ENCODE data around the gene RAB15. TPM values are rescaled to one million over a fixed set of nuclear protein-coding genes. Genes with fewer than 3 reads are reported as not detected.

Gene RAB15
- total RNA-seq = 11.4 and 13.3 TPM in 2 replicates

DNA sequence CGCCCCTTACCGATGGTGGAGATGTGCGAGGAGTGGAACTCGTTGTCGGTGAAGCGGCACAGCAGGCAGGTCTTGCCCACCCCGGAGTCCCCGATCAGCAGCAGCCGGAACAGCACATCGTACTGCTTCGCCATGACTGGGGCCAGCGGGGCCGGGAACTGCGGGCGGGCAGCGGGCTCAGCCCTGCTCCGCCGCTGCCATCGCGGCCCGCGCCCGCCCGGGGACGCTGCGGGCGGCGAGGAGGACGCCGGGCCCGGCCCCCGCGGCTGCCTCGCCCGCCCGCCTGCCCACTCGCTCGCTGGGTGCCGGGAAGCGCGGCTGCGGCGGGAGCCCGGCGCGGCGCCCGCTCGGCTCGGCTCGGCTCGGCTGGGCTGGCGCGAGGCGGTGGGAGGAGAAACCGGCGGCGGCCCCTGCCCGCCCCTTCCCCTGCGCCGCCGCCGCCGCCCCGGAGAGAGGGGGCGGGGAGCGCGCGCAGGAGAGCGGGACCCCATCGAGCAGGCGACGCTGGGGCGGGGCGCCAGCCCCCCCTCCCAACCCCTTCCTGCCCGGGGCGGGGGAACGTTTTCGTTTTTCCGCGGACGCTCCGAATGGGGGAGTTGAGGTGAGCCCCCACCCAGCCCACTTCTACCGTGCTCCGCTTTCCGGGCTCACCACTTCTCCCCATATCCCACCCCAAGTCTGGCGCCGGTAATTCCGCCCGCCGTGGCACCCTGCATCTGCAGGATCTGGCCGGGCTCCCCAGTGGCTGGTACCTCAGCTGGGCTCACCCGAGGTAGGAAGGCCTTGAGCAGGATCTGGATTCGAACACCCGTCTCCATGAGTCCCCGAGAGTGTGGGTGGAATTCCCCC, at the start of gene RAB15:
TSS of gene RAB15 (minus strand) at position 394 of the 849 bp plus-strand sequence. CDS start at position 134, 260 bp downstream.

DNA sequence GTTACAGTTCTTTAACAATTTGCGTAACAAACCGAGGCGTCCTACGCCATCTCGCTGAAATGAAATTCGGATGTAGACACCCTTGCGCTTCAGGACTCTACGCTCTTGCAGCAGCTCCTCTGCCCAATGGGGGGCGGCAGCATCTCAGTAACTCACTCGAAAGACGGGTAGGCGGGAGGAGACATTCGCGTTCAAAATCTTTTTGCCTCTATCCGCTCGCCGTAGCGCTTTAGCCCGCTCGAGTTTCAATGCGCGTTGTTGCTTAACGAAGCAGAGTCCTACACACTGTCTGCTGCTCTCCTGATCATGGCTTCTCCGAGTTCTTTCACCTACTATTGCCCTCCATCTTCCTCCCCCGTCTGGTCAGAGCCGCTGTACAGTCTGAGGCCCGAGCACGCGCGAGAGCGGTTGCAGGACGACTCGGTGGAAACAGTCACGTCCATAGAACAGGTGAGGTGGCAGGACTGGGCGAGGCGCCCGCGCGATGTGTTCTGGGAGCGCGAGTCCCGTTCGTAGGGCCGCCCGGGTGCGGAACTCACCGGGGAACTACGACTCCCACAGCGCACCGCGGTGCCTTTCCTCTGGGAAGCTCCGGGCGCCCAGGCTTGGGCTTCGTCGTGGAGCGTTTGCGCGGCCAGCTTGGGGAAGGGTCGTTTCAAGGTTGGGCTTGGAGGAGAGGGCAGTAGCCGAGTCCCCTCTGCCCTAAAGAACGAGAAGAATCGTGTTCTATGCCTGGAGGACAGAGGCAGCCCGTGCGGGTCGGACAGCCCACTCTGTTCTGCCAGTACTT, 14.7 kb upstream of the RAB15 start, which contains the start of gene FNTB:
TSS of gene FNTB (plus strand) at position 248 of the 790 bp plus-strand sequence. CDS start at position 307, 59 bp downstream.

DNA sequence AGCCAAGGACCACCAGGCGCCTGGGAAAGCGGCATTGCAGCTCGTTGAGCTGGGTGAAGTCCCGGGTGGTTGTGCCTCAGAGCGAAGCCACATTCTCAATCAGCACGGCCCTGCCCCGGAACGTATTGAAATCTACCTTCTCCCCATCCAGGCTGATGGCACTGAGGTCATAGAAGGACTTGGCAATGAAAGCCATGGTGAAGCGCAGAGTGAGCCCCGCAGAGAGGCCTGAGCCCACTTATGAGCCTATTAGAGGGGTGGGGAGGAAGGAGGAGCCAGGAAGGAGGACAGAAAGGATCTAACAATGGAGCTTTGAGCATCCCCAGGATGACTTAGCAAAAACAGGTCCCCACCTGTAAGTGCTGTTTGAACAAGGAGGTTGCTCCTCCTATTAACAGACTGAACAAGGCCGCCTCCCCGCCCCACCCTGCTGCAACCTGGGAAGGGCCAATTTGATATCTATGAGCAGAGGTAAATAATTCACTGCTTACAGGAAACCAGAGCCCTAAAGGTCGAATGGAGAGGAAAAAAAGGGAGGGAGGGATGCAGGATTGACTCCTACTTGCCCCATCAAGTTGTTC, 29.5 kb downstream of the RAB15 start, which contains the start of gene GPX2:
TSS of gene GPX2 (minus strand) at position 215 of the 581 bp plus-strand sequence. CDS start at position 196, 19 bp downstream.

DNA sequence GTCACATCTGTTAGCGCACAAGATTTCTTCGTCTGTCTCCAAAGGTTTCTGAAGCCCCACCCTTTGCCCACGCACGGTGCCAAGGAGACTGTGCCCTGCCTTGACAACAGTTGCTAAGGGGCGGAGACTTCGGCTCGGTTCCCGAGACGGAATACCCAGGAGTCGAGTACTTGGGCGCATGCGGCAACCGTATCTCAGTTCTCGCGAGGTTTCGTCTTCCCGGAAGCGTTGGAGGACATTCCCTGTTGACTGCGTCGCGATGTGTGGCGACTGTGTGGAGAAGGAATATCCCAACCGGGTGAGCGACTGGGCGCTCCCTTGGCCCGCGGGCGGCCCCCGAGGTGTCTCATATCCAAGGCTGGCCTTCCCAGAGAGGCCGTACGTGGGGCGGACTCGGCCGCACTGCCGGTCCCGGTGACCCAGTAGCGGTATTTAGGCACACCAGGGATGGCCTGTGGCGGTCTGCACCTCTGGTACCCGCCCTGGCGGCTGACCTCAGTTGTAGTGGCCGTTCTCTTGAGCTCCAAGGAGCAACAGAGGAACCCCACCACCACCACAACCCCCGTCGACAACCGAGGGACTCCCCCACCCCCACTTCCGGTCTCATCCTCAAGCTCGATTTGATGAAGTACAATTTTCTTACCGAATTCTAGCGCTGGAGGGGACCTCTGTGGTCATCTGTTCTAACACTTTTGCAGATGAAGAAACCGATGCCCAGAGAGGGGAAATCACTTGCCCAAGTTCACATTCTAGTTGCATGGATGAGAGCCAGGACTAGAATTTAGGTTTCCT, 57.7 kb downstream of the RAB15 start, which contains the start of gene CHURC1:
TSS of gene CHURC1 (plus strand) at position 219 of the 792 bp plus-strand sequence. CDS start at position 260, 41 bp downstream.

Other genes with a start within 250 kb of the RAB15 start
- not detected in 2 replicates for gene SPTB, start 92.4 kb downstream of the RAB15 start, total RNA-seq
- 48.7 and 52.3 TPM in 2 replicates for gene CHURC1, start 57.9 kb downstream of the RAB15 start, total RNA-seq
- gene GPX2, start 29.6 kb downstream of the RAB15 start, total RNA-seq = not detected in 2 replicates
- gene FNTB, start 14.6 kb upstream of the RAB15 start, total RNA-seq = 16.0 and 17.7 TPM in 2 replicates
- 41.8 and 52.8 TPM in 2 replicates for gene MAX, start 130.2 kb upstream of the RAB15 start, total RNA-seq